Measurements from ENCODE around the gene GALC.

- TF ChIP-seq TAF1 (IDR thresholded peaks at IDR 0.05; ENCODE audit: low read depth) (no peak), RAD21 (IDR thresholded peaks at IDR 0.05; ENCODE audit: low read depth) (no peak), CREB1 (IDR thresholded peaks at IDR 0.05; ENCODE audit: low read depth) (no peak), EGR1 (IDR thresholded peaks at IDR 0.05) (no peak), EP300 (IDR thresholded peaks at IDR 0.05; ENCODE audit: borderline replicate concordance) (no peak), TEAD4 (IDR thresholded peaks at IDR 0.05) (no peak), YY1 (IDR thresholded peaks at IDR 0.05; ENCODE audit: low read depth) (no peak), MAX (IDR thresholded peaks at IDR 0.05) (no peak), NFIC (IDR thresholded peaks at IDR 0.05) (no peak), REST (IDR thresholded peaks at IDR 0.05; ENCODE audit: low read depth) (no peak), CEBPB (IDR thresholded peaks at IDR 0.05) (no peak), TCF12 (IDR thresholded peaks at IDR 0.05; ENCODE audit: low read depth) (no peak)
- TF ChIP-seq, protein P1, sequence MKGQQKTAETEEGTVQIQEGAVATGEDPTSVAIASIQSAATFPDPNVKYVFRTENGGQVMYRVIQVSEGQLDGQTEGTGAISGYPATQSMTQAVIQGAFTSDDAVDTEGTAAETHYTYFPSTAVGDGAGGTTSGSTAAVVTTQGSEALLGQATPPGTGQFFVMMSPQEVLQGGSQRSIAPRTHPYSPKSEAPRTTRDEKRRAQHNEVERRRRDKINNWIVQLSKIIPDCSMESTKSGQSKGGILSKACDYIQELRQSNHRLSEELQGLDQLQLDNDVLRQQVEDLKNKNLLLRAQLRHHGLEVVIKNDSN (IDR thresholded peaks at IDR 0.05) = no peak
Observed at GRCh38 chr14:88039197-88039596, 46.2 kb upstream of the GALC start.

All from Ishikawa (cell line).